Measurements from ENCODE around the gene AHNAK. TPM values are rescaled to one million over a fixed set of nuclear protein-coding genes. Genes with fewer than 3 reads are reported as not detected.
A peak's percentile ranks its signal among the peaks of the same experiment; 100 is the strongest.

The AHNAK gene
- total RNA-seq, 2 donors from 2014 or later, result 458 to 631 TPM

GRCh38 chr11:62482753-62483152 is 63.9 kb downstream of the AHNAK start:
- no peak for TF ChIP-seq CTCF (IDR thresholded peaks at IDR 0.05)
- Histone ChIP-seq H3K27ac (no peak overlapping the region), H3K4me1 (no peaks in the 10 kb centered on the region), H3K4me3 (no peak overlapping the region), H3K36me3 (no peaks in the 10 kb centered on the region), H3K9ac (ENCODE audit: low read depth in 2 of 2, low read length in 2 of 2) (no peak overlapping the region), H3K27me3 (no peaks in the 10 kb centered on the region), H3K9me3 (no peaks in the 10 kb centered on the region)
- intact Hi-C loops (cut with DNase I), result no loop called here
- DNase-seq, result no peak

- Histone ChIP-seq H3K4me1 (no peaks in the 10 kb centered on the region), H3K9ac (ENCODE audit: low read depth in 2 of 2, low read length in 2 of 2) (no peak overlapping the region), H3K36me3 (no peaks in the 10 kb centered on the region), H3K27ac (peak overlapping the region; percentile 12), H3K27me3 (no peaks in the 10 kb centered on the region), H3K9me3 (no peaks in the 10 kb centered on the region), H3K4me3 (no peak overlapping the region)
- no peak for TF ChIP-seq CTCF (IDR thresholded peaks at IDR 0.05)
- intact Hi-C loops (cut with DNase I), result no loop called here
- DNase-seq, result no peak
Observed at GRCh38 chr11:62479631-62480201, 66.9 kb downstream of the AHNAK start.

GRCh38 chr11:62477927-62478326 is 68.7 kb downstream of the AHNAK start:
- no peaks in the 10 kb centered on the region for H3K36me3 ChIP-seq
- H3K27ac ChIP-seq, result no peak overlapping the region
- H3K4me3 ChIP-seq, result no peak overlapping the region
- no peak for DNase-seq
- intact Hi-C loops (cut with DNase I), result no loop called here
- H3K9ac ChIP-seq (ENCODE audit: low read depth in 2 of 2, low read length in 2 of 2), result no peak overlapping the region
- H3K27me3 ChIP-seq, result no peaks in the 10 kb centered on the region
- TF ChIP-seq CTCF (IDR thresholded peaks at IDR 0.05), result no peak
- H3K9me3 ChIP-seq, result no peaks in the 10 kb centered on the region
- H3K4me1 ChIP-seq, result no peaks in the 10 kb centered on the region

- Histone ChIP-seq H3K27ac (no peak overlapping the region), H3K4me3 (no peak overlapping the region), H3K27me3 (no peaks in the 10 kb centered on the region), H3K9ac (ENCODE audit: low read depth in 2 of 2, low read length in 2 of 2) (no peak overlapping the region), H3K36me3 (no peaks in the 10 kb centered on the region), H3K4me1 (no peaks in the 10 kb centered on the region), H3K9me3 (no peaks in the 10 kb centered on the region)
- no peak for TF ChIP-seq CTCF (IDR thresholded peaks at IDR 0.05)
- intact Hi-C loops (cut with DNase I), result no loop called here
- no peak for DNase-seq
Observed at GRCh38 chr11:62472063-62472884, 74.3 kb downstream of the AHNAK start.

- H3K27ac ChIP-seq, result no peak overlapping the region
- H3K4me1 ChIP-seq, result no peaks in the 10 kb centered on the region
- intact Hi-C loops (cut with DNase I), result no loop called here
- no peaks in the 10 kb centered on the region for H3K9me3 ChIP-seq
- no peak for TF ChIP-seq CTCF (IDR thresholded peaks at IDR 0.05)
- no peak overlapping the region for H3K4me3 ChIP-seq
- no peaks in the 10 kb centered on the region for H3K27me3 ChIP-seq
- no peak overlapping the region for H3K9ac ChIP-seq (ENCODE audit: low read depth in 2 of 2, low read length in 2 of 2)
- no peak for DNase-seq
- H3K36me3 ChIP-seq, result no peaks in the 10 kb centered on the region
Observed at GRCh38 chr11:62471603-62472002, 75.0 kb downstream of the AHNAK start.
